A673 (cell line): ENCODE results near the gene SPAG8. TPM values are rescaled to one million over a fixed set of nuclear protein-coding genes. Genes with fewer than 3 reads are reported as not detected.
A peak's percentile ranks its signal among the peaks of the same experiment; 100 is the strongest.

Experiments
- BruUV-seq: library from RNA; stranded (reverse); fragments of 400-500 nt; replicated peaks from 2 replicates; lab custom pipeline; 2021; lab: Mats Ljungman, UMichigan
- CTCF ChIA-PET: fragments of 300-600 bp; sonication (Branson Sonifier 250); formaldehyde crosslinking; loops from one replicate; lab custom pipeline; 2022; ENCODE audit warnings: antibody characterized with exemption; lab: Charles Lee
- POLR2A ChIA-PET: fragments of 300-600 bp; sonication (Branson Sonifier 250); formaldehyde crosslinking; loops from one replicate; lab custom pipeline; 2022; ENCODE audit warnings: antibody characterized with exemption; ENCODE audit not compliant: low non-redundant PET; lab: Charles Lee
- DNase-seq: peaks from one replicate; pipeline ENCODE4 v3.0.0-alpha.2; 2015; ENCODE audit warnings: low spot score
- H3K27ac ChIP-seq: fragments of 200-600 bp; sonication (generic); 2 replicates; pipeline ENCODE4 v1.5.1; 2016; ENCODE audit warnings: mixed run types, low read depth, mild to moderate bottlenecking, mixed read lengths, antibody characterized with exemption, low read length; ENCODE audit not compliant: poor library complexity, severe bottlenecking
- H3K27me3 ChIP-seq: fragments of 200-600 bp; sonication (generic); replicated peaks from 2 replicates; pipeline ENCODE4 v1.6.1; 2017; ENCODE audit warnings: mixed run types, low read depth, mild to moderate bottlenecking, mixed read lengths, antibody characterized with exemption, low read length; ENCODE audit not compliant: insufficient read depth, poor library complexity
- H3K36me3 ChIP-seq: fragments of 200-600 bp; sonication (generic); 2 replicates; pipeline ENCODE4 v1.6.1; 2016; ENCODE audit warnings: mixed run types, mild to moderate bottlenecking, mixed read lengths, antibody characterized with exemption, low read length; ENCODE audit not compliant: insufficient read depth, poor library complexity, severe bottlenecking
- H3K4me1 ChIP-seq: fragments of 200-600 bp; sonication (generic); 2 replicates; pipeline ENCODE4 v1.6.1; 2017; ENCODE audit warnings: mixed run types, mild to moderate bottlenecking, mixed read lengths, antibody characterized with exemption, low read length; ENCODE audit not compliant: insufficient read depth, poor library complexity, severe bottlenecking
- H3K4me3 ChIP-seq: fragments of 200-600 bp; sonication (generic); 2 replicates; pipeline ENCODE4 v1.5.1; 2016; ENCODE audit warnings: low read depth, mixed run types, mild to moderate bottlenecking, mixed read lengths, low read length; ENCODE audit not compliant: poor library complexity, severe bottlenecking
- H3K9me3 ChIP-seq: fragments of 200-600 bp; sonication (generic); 2 replicates; pipeline ENCODE4 v1.6.1; 2016; ENCODE audit warnings: mixed run types, low read depth, mild to moderate bottlenecking, mixed read lengths, antibody characterized with exemption, low read length; ENCODE audit not compliant: poor library complexity, severe bottlenecking
- CTCF ChIP-seq: fragments of 300-800, 200-600 bp; sonication (generic); conservative IDR thresholded peaks from 2 replicates; pipeline ENCODE4 v1.5.1; 2017; ENCODE audit warnings: low read depth, mild to moderate bottlenecking, antibody characterized with exemption, low read length, moderate library complexity, mixed read lengths
- EZH2 ChIP-seq: fragments of 200-600 bp; sonication (generic); IDR thresholded peaks from 2 replicates; pipeline ENCODE4 v1.6.1; 2017; ENCODE audit warnings: borderline replicate concordance, low read depth, mild to moderate bottlenecking, mixed read lengths, antibody characterized with exemption, low read length; ENCODE audit not compliant: poor library complexity, severe bottlenecking
- intact Hi-C: fragments of 100-400 bp; cut with micrococcal nuclease; formaldehyde crosslinking; loops from one replicate; pipeline ENCODE4 v1.10.0; 2022; ENCODE audit not compliant: unreplicated experiment
- total RNA-seq: library from RNA; stranded (reverse); gene quantifications from 2 replicates; pipeline ENCODE4 v1.2.3, GENCODE V29; 2021

SPAG8 gene
- total RNA-seq, 1 experiment from 2014 or later = 1.4 TPM

GRCh38 chr9:35771943-35772342 is 40.1 kb downstream of the SPAG8 start:
- Histone ChIP-seq H3K27ac (no peak overlapping the region), H3K36me3 (no peaks in the 10 kb centered on the region), H3K27me3 (no peaks in the 10 kb centered on the region), H3K9me3 (no peaks in the 10 kb centered on the region), H3K4me3 (no peak overlapping the region), H3K4me1 (peaks cover 10% of the 10 kb centered on the region)
- intact Hi-C loops = no loop called here
- ChIA-PET CTCF (interaction anchor here (2.0 kb wide), 1 partner anchor 18 kb away, joined by 8 read pairs; no protein-coding TSS in a partner anchor), POLR2A (no interaction called here)
- BruUV-seq = no TSS peak
- TF ChIP-seq EZH2 (no peak), CTCF (no peak)
- no peak for DNase-seq

GRCh38 chr9:35771534-35771933 is 40.5 kb downstream of the SPAG8 start:
- intact Hi-C loops = no loop called here
- ChIA-PET CTCF (interaction anchor here (2.0 kb wide), 1 partner anchor 19 kb away, joined by 8 read pairs; no protein-coding TSS in a partner anchor), POLR2A (no interaction called here)
- no peak overlapping the region for H3K27ac ChIP-seq
- H3K27me3 ChIP-seq = no peaks in the 10 kb centered on the region
- peaks cover 10% of the 10 kb centered on the region for H3K4me1 ChIP-seq
- DNase-seq = peak; percentile 14
- TF ChIP-seq EZH2 (no peak), CTCF (no peak)
- H3K4me3 ChIP-seq = no peak overlapping the region
- H3K36me3 ChIP-seq = no peaks in the 10 kb centered on the region
- no TSS peak for BruUV-seq
- no peaks in the 10 kb centered on the region for H3K9me3 ChIP-seq

GRCh38 chr9:35771075-35771433 is 41.0 kb downstream of the SPAG8 start:
- BruUV-seq = no TSS peak
- Histone ChIP-seq H3K4me3 (no peak overlapping the region), H3K27ac (no peak overlapping the region), H3K9me3 (no peaks in the 10 kb centered on the region), H3K4me1 (peaks cover 10% of the 10 kb centered on the region), H3K36me3 (no peaks in the 10 kb centered on the region), H3K27me3 (no peaks in the 10 kb centered on the region)
- CTCF ChIA-PET = interaction anchor here (2.0 kb wide), 1 partner anchor 19 kb away, joined by 8 read pairs; no protein-coding TSS in a partner anchor
- TF ChIP-seq CTCF (no peak), EZH2 (no peak)
- intact Hi-C loops = no loop called here
- no peak for DNase-seq
- POLR2A ChIA-PET = no interaction called here
